HepG2 (cell line): Measurements from ENCODE around the gene AGAP1. TPM values are rescaled to one million over a fixed set of nuclear protein-coding genes. Genes with fewer than 3 reads are reported as not detected.

Source experiments
- ADNP ChIP-seq: sonication (generic); formaldehyde crosslinking; IDR thresholded peaks from 2 replicates; pipeline ENCODE4 v1.4.0; 2020; ENCODE audit warnings: missing genetic modification reagents
- ARID4A ChIP-seq: sonication (generic); formaldehyde crosslinking; IDR thresholded peaks from 2 replicates; pipeline ENCODE4 v1.5.0; 2020; ENCODE audit warnings: mild to moderate bottlenecking, missing genetic modification reagents, borderline replicate concordance
- ATF5 ChIP-seq: sonication (generic); formaldehyde crosslinking; IDR thresholded peaks from 2 replicates; pipeline ENCODE4 v1.4.0; 2020; ENCODE audit warnings: mild to moderate bottlenecking, low read depth, missing genetic modification reagents
- ATF7-NPFF ChIP-seq: sonication (generic); formaldehyde crosslinking; IDR thresholded peaks from 2 replicates; pipeline ENCODE4 v1.8.1; 2023; ENCODE audit warnings: mild to moderate bottlenecking, low read depth, missing genetic modification reagents, moderate library complexity
- CBX2 ChIP-seq, 2 experiments: fragments of 200-600 bp in 1 of 2; sonication (generic); formaldehyde crosslinking in 1 of 2; IDR thresholded peaks; 2 replicates each; pipeline versions ENCODE4 v1.7.0 to v1.8.1; 2018 to 2022; ENCODE audit warnings: low read depth in 2 of 2, low read length in 1 of 2, mild to moderate bottlenecking in 1 of 2, missing genetic modification reagents in 1 of 2
- CREB1 ChIP-seq, 2 experiments: fragments of 450-650 bp in 1 of 2; IDR thresholded peaks; 2 replicates each; pipeline ENCODE4 v1.6.1; 2016 to 2017; ENCODE audit warnings: control low read depth in 1 of 2, mild to moderate bottlenecking in 1 of 2, missing compliant biosample characterization in 1 of 2, missing genetic modification characterization in 1 of 2
- DNMT1 ChIP-seq: sonication (generic); formaldehyde crosslinking; IDR thresholded peaks from 2 replicates; pipeline ENCODE4 v1.5.1; 2020; ENCODE audit warnings: mild to moderate bottlenecking, missing genetic modification reagents
- GPN1 ChIP-seq: sonication (generic); formaldehyde crosslinking; IDR thresholded peaks from 2 replicates; pipeline ENCODE4 v1.5.1; 2020; ENCODE audit warnings: missing genetic modification reagents, borderline replicate concordance
- ISL2 ChIP-seq: sonication (generic); formaldehyde crosslinking; IDR thresholded peaks from 2 replicates; pipeline ENCODE4 v1.5.0; 2020; ENCODE audit warnings: missing genetic modification reagents
- KLF6 ChIP-seq: IDR thresholded peaks from 2 replicates; pipeline ENCODE4 v1.8.0; 2016; ENCODE audit warnings: missing biosample characterization, missing genetic modification reagents
- MATR3 ChIP-seq: sonication (generic); formaldehyde crosslinking; IDR thresholded peaks from 2 replicates; pipeline ENCODE4 v1.4.0; 2020; ENCODE audit warnings: missing genetic modification reagents
- MYPOP ChIP-seq: sonication (generic); formaldehyde crosslinking; IDR thresholded peaks from 2 replicates; pipeline ENCODE4 v1.8.1; 2023; ENCODE audit warnings: mild to moderate bottlenecking, moderate library complexity, missing genetic modification reagents
- RAD51 ChIP-seq: fragments of 450-650 bp; IDR thresholded peaks from 2 replicates; pipeline ENCODE4 v1.6.1; 2016; ENCODE audit warnings: borderline replicate concordance
- SIN3A ChIP-seq: IDR thresholded peaks from 2 replicates; pipeline ENCODE4 v1.6.1; 2011; ENCODE audit warnings: low read depth, mild to moderate bottlenecking, control low read depth, low read length, borderline replicate concordance
- SNAI1 ChIP-seq: sonication (generic); formaldehyde crosslinking; IDR thresholded peaks from 2 replicates; pipeline ENCODE4 v1.5.0; 2020; ENCODE audit warnings: mild to moderate bottlenecking, missing genetic modification reagents, borderline replicate concordance
- SRF ChIP-seq: IDR thresholded peaks from 2 replicates; pipeline ENCODE4 v1.6.1; 2011; ENCODE audit warnings: mild to moderate bottlenecking, low read depth, low read length, moderate library complexity
- TAF1 ChIP-seq: sonication (generic); formaldehyde crosslinking; IDR thresholded peaks from 2 replicates; pipeline ENCODE4 v1.4.0; 2020; ENCODE audit warnings: missing genetic modification reagents
- ZBTB38 ChIP-seq: sonication (generic); formaldehyde crosslinking; IDR thresholded peaks from 2 replicates; pipeline ENCODE4 v1.5.1; 2020; ENCODE audit warnings: mild to moderate bottlenecking, missing genetic modification reagents
- ZMYM2 ChIP-seq: sonication (generic); formaldehyde crosslinking; IDR thresholded peaks from 2 replicates; pipeline ENCODE4 v1.8.0; 2022; ENCODE audit warnings: mild to moderate bottlenecking, missing genetic modification reagents
- ZMYM4 ChIP-seq: sonication (generic); formaldehyde crosslinking; IDR thresholded peaks from 2 replicates; pipeline ENCODE4 v1.8.1; 2023; ENCODE audit warnings: mild to moderate bottlenecking, missing genetic modification reagents
- ZNF331 ChIP-seq: sonication (generic); formaldehyde crosslinking; IDR thresholded peaks from 2 replicates; pipeline ENCODE4 v1.4.0; 2020; ENCODE audit warnings: missing genetic modification reagents
- ZNF44 ChIP-seq: sonication (generic); formaldehyde crosslinking; IDR thresholded peaks from 2 replicates; pipeline ENCODE4 v1.5.1; 2020; ENCODE audit warnings: mild to moderate bottlenecking, missing genetic modification reagents
- ZNF616 ChIP-seq: sonication (generic); formaldehyde crosslinking; IDR thresholded peaks from 2 replicates; pipeline ENCODE4 v1.5.0; 2020; ENCODE audit warnings: low read depth, mild to moderate bottlenecking, missing genetic modification reagents
- ZNF781 ChIP-seq: sonication (generic); formaldehyde crosslinking; IDR thresholded peaks from 2 replicates; pipeline ENCODE4 v1.5.1; 2020; ENCODE audit warnings: borderline replicate concordance, mild to moderate bottlenecking, missing genetic modification reagents; ENCODE audit errors: not compliant biosample characterization
- ZSCAN9 ChIP-seq: IDR thresholded peaks from 2 replicates; pipeline ENCODE4 v1.6.1; 2016; ENCODE audit warnings: borderline replicate concordance
- polyA plus RNA-seq, 8 experiments: library from polyadenylated mRNA; depleted of rRNA in 3 of 8; stranded (reverse) in 7 of 8; unstranded in 1 of 8; fragments of >200 nt; fragmentation: Illumina TruSeq in 4 of 8; extraction: Trizol in 4 of 8; gene quantifications; 2 replicates each; pipeline versions ENCODE4 v1.2.1 to v1.2.3, GENCODE V29; 2011 to 2016; ENCODE audit warnings: low read depth in 4 of 8, missing spikeins in 1 of 8, mixed read lengths in 1 of 8; ENCODE audit not compliant: insufficient read depth in 1 of 8
- total RNA-seq, 5 experiments: library from RNA; depleted of rRNA; stranded (reverse); fragments of >200 nt; fragmentation: Illumina TruSeq; extraction: Trizol; gene quantifications; 2 replicates each; pipeline ENCODE4 v1.2.3, GENCODE V29; 2016; ENCODE audit warnings: low read depth in 1 of 5

Gene AGAP1
- total and polyA plus RNA-seq, 2 of the 13 experiments (the other 11 are each of a cell fraction or from before 2014, with no cell fraction given), result 21.2 to 32.7 TPM

GRCh38 chr2:235495373-235496238, 1.8 kb downstream of the AGAP1 start (continued):
- TF ChIP-seq ARID4A (CRISPR knock-in tag), result no peak; the same call in 1 of the 2 replicates
- TF ChIP-seq ZBTB38, result peak; percentile 10; the same call in 1 of the 2 replicates
- TF ChIP-seq DNMT1 (CRISPR knock-in tag), result no peak
- TF ChIP-seq ZNF616, result no peak
- 0 out of 2 replicates have a peak, but pooled peaks have one; percentile 9 for TF ChIP-seq SIN3A
- no peak for TF ChIP-seq ZNF331 (CRISPR knock-in tag)
- TF ChIP-seq SRF, result no peak
- no peak for TF ChIP-seq ZMYM2 (CRISPR knock-in tag)
- no peak for TF ChIP-seq ZMYM4 (CRISPR knock-in tag)
- TF ChIP-seq TAF1, result no peak
- no peak for TF ChIP-seq ATF7-NPFF (CRISPR knock-in tag)
- no peak for TF ChIP-seq MATR3 (CRISPR knock-in tag)
- TF ChIP-seq ISL2, result no peak
- TF ChIP-seq GPN1 (CRISPR knock-in tag), result no peak
- TF ChIP-seq ADNP, result no peak
- no peak for TF ChIP-seq KLF6 (CRISPR knock-in tag)
- TF ChIP-seq ZNF44 (CRISPR knock-in tag), result peak; percentile 19; the same call in 1 of the 2 replicates
- peak; percentile 15 for TF ChIP-seq ZNF781 (CRISPR knock-in tag)
- TF ChIP-seq ZSCAN9, result no peak
- TF ChIP-seq MYPOP, result no peak
- peak; percentile 18 for TF ChIP-seq SNAI1
- TF ChIP-seq CREB1 (IDR thresholded peaks at IDR 0.05), result no peak
- no peak for TF ChIP-seq CREB1 (CRISPR knock-in tag; IDR thresholded peaks at IDR 0.05)
- TF ChIP-seq ATF5 (CRISPR knock-in tag), result no peak
- no peak for TF ChIP-seq RAD51
- TF ChIP-seq CBX2 (IDR thresholded peaks at IDR 0.05; ENCODE audit: low read depth, low read length), result no peak
- TF ChIP-seq CBX2 (CRISPR knock-in tag; IDR thresholded peaks at IDR 0.05; ENCODE audit: low read depth), result no peak
